Activated CD8-positive, alpha-beta memory T cell treated with anti-CD3 and anti-CD28 coated beads, Interleukin-2, amount 10 ng/mL, durations not matched to agents 7 days and 5 days (primary cell): Measurements from ENCODE around the gene FAM181B. TPM values are rescaled to one million over a fixed set of nuclear protein-coding genes. Genes with fewer than 3 reads are reported as not detected.

Experiments
- ATAC-seq: fragments of 150-1000 bp; cut with Tn5 transposase; one replicate; pipeline ENCODE4 v1.10.0; 2021; ENCODE audit warnings: moderate library complexity
- CTCF ChIA-PET: fragments of 350-600 bp; sonication (Branson Sonifier 250); formaldehyde crosslinking; loops from one replicate; lab custom pipeline; 2021; ENCODE audit warnings: antibody characterized with exemption; lab: Charles Lee
- DNase-seq: peaks from one replicate; pipeline ENCODE4 v3.0.0-alpha.2; 2020
- H3K27ac Mint-ChIP-seq: one replicate; pipeline ENCODE4 v1.8.0; 2021; ENCODE audit warnings: mild to moderate bottlenecking, mixed read lengths
- H3K27me3 Mint-ChIP-seq: one replicate; pipeline ENCODE4 v1.8.0; 2021; ENCODE audit warnings: mixed read lengths
- H3K36me3 Mint-ChIP-seq: one replicate; pipeline ENCODE4 v1.8.0; 2021; ENCODE audit warnings: mild to moderate bottlenecking, mixed read lengths
- H3K4me1 Mint-ChIP-seq: one replicate; pipeline ENCODE4 v1.8.0; 2021; ENCODE audit warnings: mixed read lengths
- H3K4me3 Mint-ChIP-seq: one replicate; pipeline ENCODE4 v1.8.0; 2021; ENCODE audit warnings: mild to moderate bottlenecking, moderate library complexity, mixed read lengths
- H3K9me3 Mint-ChIP-seq: one replicate; pipeline ENCODE4 v1.8.0; 2022; ENCODE audit warnings: low read depth, mixed read lengths
- total RNA-seq, 2 experiments: library from RNA; stranded (reverse); gene quantifications; one replicate each; pipeline ENCODE4 v1.2.3, GENCODE V29; 2021

Gene FAM181B, protein sequence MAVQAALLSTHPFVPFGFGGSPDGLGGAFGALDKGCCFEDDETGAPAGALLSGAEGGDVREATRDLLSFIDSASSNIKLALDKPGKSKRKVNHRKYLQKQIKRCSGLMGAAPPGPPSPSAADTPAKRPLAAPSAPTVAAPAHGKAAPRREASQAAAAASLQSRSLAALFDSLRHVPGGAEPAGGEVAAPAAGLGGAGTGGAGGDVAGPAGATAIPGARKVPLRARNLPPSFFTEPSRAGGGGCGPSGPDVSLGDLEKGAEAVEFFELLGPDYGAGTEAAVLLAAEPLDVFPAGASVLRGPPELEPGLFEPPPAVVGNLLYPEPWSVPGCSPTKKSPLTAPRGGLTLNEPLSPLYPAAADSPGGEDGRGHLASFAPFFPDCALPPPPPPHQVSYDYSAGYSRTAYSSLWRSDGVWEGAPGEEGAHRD
- not detected for total RNA-seq

DNA sequence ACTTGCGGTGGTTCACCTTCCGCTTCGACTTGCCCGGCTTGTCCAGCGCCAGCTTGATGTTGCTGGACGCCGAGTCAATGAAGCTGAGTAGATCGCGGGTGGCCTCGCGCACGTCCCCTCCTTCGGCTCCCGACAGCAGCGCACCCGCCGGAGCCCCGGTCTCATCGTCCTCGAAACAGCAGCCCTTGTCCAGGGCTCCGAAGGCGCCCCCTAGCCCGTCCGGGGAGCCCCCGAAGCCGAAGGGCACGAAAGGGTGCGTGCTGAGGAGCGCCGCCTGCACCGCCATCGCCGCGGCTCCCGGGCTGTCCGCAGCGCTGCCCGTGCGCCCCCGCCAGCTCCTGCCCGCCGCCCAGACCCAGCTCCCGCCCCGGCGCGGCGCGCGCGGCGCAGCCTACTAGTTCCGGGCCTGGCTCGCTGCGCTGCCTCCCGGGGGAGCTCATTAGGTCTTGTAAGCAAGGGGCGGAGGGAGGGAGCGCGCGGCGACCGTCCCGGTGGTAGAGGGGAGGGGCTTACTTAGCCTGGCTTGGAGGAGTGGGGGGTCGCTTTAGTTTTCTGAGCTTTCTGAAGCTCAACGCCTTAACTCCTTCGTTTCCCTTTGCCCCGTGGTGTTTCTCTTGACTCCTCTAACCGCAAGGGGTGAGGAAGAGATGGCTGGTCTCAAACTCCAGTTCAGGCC is at the start of gene FAM181B:
Gene FAM181B, minus strand, starts transcription at position 421 of the 676 bp plus-strand sequence. Its CDS starts 135 bp downstream, at position 286.
- DNase-seq (no peak), ATAC-seq (peak; percentile 60)
- Mint-ChIP-seq H3K4me3 (peak within 1 kb of the TSS; percentile 19), H3K27me3 (peaks cover 78% of the 10 kb centered on the region), H3K4me1 (peaks cover 4% of the 10 kb centered on the region), H3K36me3 (no peaks in the 10 kb centered on the region), H3K9me3 (no peaks in the 10 kb centered on the region), H3K27ac (no peak within 1 kb of the TSS)
- CTCF ChIA-PET: interaction anchor here (0.9 to 1.5 kb wide), 2 partner anchors 13 to 17 kb away, joined by 3 to 5 read pairs; no protein-coding TSS in a partner anchor

DNA sequence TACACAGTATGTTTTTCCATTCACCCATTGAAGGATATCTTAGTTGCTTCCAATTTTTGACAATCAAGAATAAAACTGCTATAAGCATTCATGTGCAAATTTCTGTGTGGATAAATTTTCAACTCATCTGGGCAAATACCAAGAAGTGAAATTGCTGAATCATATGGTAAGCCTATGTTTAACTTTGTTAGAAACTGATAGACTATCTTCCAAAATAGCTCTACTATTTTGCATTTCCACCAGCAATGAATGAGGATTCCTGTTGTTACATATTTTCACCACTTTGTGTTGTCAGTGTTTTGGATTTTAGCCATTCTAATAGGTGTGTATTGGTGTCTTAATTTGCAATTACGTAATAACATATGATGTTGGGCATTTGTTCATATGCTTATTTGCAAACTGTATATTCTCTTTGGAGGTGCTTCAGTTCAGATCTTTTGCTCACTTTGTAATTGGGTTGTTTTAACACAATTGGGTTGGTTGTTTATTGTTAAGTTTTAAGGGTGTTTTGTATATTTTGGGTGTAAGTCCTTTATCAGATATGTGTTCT is 49.2 kb upstream of the FAM181B start:
- Mint-ChIP-seq H3K27me3 (peaks cover 20% of the 10 kb centered on the region), H3K36me3 (no peaks in the 10 kb centered on the region), H3K27ac (no peak overlapping the region), H3K4me3 (no peak overlapping the region), H3K4me1 (no peaks in the 10 kb centered on the region), H3K9me3 (no peaks in the 10 kb centered on the region)
- DNase-seq: no peak
- CTCF ChIA-PET: no interaction called here
- no peak for ATAC-seq

DNA sequence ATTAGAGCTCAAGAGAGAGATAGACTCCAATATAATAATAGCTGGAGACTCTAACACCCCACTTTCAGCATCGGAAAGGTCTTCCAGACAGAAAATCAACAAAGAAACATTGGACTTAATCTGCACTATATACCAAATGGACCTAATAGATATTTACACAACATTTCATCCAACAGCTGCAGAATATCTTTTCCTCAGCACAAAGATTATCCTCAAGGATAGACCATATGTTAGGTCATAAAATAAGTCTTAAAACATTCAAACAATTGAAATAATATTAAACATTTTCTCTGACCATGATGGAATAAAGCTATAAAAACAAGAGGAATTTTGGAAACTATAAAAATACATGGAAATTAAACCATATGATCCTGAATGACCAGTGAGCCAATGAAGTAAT is 45.1 kb upstream of the FAM181B start:
- Mint-ChIP-seq H3K27ac (no peak overlapping the region), H3K4me1 (no peaks in the 10 kb centered on the region), H3K4me3 (no peak overlapping the region), H3K36me3 (no peaks in the 10 kb centered on the region), H3K9me3 (no peaks in the 10 kb centered on the region), H3K27me3 (peaks cover 27% of the 10 kb centered on the region)
- CTCF ChIA-PET: no interaction called here
- no peak for DNase-seq
- ATAC-seq: no peak

DNA sequence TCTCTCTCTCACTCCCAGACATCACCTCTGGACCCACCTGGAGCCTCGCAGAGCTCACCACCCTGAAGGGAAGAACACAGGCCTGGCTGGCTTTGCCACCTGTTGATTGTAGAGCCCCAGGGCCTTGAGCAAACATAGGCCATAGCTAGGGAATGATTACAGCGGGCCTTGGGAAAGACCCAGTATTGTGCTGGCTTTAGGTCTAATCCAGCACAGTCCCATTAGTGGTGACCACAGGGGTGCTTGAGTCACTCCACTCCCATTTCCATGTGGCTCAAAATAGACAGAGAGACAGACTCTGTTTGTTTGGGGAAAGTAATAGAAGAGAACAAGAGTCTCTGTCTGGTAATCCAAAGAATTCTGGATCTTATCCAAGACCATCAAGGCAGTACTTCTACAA is 42.7 kb upstream of the FAM181B start:
- DNase-seq (no peak), ATAC-seq (no peak)
- no peaks in the 10 kb centered on the region for H3K9me3 Mint-ChIP-seq
- CTCF ChIA-PET: interaction anchor here (0.8 to 1.9 kb wide), 9 partner anchors 13 to 516 kb away, joined by 3 to 5 read pairs (median 3); no protein-coding TSS in a partner anchor
- H3K4me3 Mint-ChIP-seq: no peak overlapping the region
- no peaks in the 10 kb centered on the region for H3K4me1 Mint-ChIP-seq
- H3K36me3 Mint-ChIP-seq: no peaks in the 10 kb centered on the region
- H3K27me3 Mint-ChIP-seq: peaks cover 21% of the 10 kb centered on the region
- H3K27ac Mint-ChIP-seq: no peak overlapping the region

DNA sequence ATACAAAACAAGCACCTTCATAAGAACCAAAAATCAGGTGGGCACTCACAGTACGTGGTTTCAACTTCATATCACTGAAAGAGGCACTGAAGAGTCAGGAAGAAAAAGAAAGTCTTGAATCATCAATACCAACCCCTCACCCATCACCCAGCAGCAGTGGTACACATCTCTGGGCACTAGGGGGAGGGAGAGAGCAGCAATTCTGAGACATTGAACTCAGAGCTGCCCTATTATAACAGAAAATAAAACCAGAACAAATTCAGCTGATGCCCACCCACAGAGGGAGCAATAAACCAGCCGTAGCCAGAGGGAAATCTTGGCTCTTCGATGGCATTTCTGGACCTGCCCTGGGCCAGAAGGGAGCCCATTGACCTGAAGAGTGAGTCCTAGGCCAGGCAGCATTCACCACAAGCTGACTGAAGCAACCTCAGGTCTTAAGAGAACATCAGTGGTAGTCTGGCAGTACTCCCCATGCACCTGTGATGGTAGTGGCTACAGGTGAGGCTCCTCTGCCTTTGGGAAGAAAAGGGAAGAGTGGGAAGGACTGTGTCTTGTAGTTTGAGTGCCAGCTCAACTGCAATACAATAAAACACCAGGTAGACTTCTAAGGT is 42.2 kb upstream of the FAM181B start:
- Mint-ChIP-seq H3K4me1 (no peaks in the 10 kb centered on the region), H3K4me3 (no peak overlapping the region), H3K27ac (no peak overlapping the region), H3K27me3 (peaks cover 21% of the 10 kb centered on the region), H3K36me3 (no peaks in the 10 kb centered on the region), H3K9me3 (no peaks in the 10 kb centered on the region)
- CTCF ChIA-PET: interaction anchor here (0.8 to 1.9 kb wide), 9 partner anchors 14 to 517 kb away, joined by 3 to 5 read pairs (median 3); no protein-coding TSS in a partner anchor
- ATAC-seq (peak; percentile 85), DNase-seq (peak; percentile 49)

DNA sequence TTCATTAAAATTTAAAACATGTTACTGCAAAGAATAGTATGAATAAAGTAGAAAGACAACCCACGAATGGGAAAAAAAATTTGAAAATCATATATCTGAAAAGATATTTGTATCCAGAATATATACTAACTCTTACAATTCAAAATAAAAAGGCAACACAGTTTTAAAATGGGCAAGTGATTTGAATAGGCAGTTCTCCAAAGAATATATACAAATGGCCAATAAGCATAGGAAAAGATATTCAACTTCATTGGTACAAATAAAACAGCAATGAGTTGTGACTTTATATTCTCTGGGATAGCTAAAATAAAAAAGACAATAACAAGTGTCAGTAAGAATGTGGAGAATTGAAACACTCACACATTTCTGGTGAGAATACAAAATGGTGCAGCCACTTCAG is 41.6 kb upstream of the FAM181B start:
- H3K27ac Mint-ChIP-seq: no peak overlapping the region
- CTCF ChIA-PET: interaction anchor here (0.9 to 1.9 kb wide), 6 partner anchors 18 to 517 kb away, joined by 3 to 5 read pairs (median 4); no protein-coding TSS in a partner anchor

DNA sequence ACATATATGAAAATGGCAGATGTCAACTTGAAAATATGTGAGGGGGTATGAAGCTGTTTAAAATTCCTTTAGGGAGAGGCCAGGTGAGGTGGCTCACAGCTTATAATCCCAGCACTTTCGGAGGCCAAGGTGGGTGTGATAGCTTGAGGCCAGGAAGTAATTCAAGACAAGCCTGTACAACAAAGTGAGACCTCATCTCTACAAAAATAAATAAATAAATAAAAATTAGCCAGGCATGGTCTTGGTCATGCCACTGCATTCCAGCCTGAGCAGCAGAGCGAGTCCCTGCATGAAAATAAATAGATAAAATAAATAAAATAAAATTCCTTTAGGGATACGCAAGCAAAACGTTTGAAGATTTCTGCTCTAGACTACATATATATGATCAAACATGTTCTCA is 38.1 kb upstream of the FAM181B start:
- H3K4me3 Mint-ChIP-seq: no peak overlapping the region
- no peaks in the 10 kb centered on the region for H3K36me3 Mint-ChIP-seq
- no peaks in the 10 kb centered on the region for H3K4me1 Mint-ChIP-seq
- H3K27me3 Mint-ChIP-seq: peaks cover 4% of the 10 kb centered on the region
- CTCF ChIA-PET: no interaction called here
- H3K9me3 Mint-ChIP-seq: no peaks in the 10 kb centered on the region
- ATAC-seq: no peak
- no peak overlapping the region for H3K27ac Mint-ChIP-seq
- DNase-seq: no peak

More for the DNA sequence above, 41.6 kb upstream of the FAM181B start:
- Mint-ChIP-seq H3K4me3 (no peak overlapping the region), H3K27me3 (peaks cover 19% of the 10 kb centered on the region), H3K36me3 (no peaks in the 10 kb centered on the region), H3K9me3 (no peaks in the 10 kb centered on the region), H3K4me1 (no peaks in the 10 kb centered on the region)
- ATAC-seq (no peak), DNase-seq (no peak)

DNA sequence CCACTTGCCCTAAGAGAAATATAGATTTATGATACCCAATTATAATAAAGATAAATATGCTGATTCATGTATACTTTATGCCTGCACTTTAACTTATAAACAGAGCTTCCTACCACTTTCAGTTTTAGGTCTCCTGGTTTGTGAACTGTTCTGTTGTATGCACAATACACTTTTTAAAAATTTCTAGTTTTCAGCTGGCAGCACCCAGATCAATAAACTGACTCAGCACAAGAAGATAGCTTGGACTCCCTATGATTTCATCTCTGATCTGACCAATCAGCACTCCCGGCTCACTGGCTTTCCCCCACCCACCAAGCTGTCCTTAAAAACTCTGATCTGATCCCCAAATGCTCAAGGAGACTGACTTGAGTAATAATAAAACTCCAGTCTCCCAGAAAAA is 33.5 kb upstream of the FAM181B start:
- CTCF ChIA-PET: no interaction called here
- H3K9me3 Mint-ChIP-seq: no peaks in the 10 kb centered on the region
- no peaks in the 10 kb centered on the region for H3K36me3 Mint-ChIP-seq
- peaks cover 2% of the 10 kb centered on the region for H3K27me3 Mint-ChIP-seq
- H3K4me1 Mint-ChIP-seq: peaks cover 2% of the 10 kb centered on the region
- no peak overlapping the region for H3K27ac Mint-ChIP-seq
- DNase-seq (no peak), ATAC-seq (no peak)
- H3K4me3 Mint-ChIP-seq: no peak overlapping the region

DNA sequence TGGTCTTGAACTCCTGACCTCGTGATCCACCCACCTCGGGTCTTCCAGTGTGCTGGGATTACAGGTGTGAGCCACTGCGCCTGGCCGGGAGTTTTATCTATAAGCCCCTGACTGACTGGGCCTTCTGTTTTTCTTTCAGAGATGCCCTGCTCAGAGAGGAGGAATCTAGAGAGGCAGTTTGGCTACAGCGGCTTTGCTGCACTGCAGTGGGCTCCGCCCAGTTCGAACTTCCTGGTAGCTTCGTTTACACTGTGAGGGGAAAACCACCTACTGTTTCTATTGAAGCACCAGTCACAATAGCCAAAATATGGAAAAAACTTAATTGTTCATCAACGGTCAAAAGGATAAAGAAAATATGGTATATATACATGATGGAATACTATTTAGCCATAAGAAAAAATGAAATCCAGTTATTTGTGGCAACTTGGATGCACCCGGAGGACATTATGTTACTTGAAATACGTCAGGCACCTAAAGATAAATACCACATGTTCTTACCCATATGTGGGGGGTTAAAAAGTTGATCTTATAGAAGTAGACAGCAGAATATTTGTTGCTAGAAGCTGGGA is 31.9 kb upstream of the FAM181B start:
- peaks cover 2% of the 10 kb centered on the region for H3K4me1 Mint-ChIP-seq
- no peak overlapping the region for H3K4me3 Mint-ChIP-seq
- H3K9me3 Mint-ChIP-seq: no peaks in the 10 kb centered on the region
- no peaks in the 10 kb centered on the region for H3K36me3 Mint-ChIP-seq
- no peak overlapping the region for H3K27ac Mint-ChIP-seq
- ATAC-seq: no peak
- H3K27me3 Mint-ChIP-seq: peaks cover 2% of the 10 kb centered on the region
- no peak for DNase-seq
- CTCF ChIA-PET: no interaction called here

DNA sequence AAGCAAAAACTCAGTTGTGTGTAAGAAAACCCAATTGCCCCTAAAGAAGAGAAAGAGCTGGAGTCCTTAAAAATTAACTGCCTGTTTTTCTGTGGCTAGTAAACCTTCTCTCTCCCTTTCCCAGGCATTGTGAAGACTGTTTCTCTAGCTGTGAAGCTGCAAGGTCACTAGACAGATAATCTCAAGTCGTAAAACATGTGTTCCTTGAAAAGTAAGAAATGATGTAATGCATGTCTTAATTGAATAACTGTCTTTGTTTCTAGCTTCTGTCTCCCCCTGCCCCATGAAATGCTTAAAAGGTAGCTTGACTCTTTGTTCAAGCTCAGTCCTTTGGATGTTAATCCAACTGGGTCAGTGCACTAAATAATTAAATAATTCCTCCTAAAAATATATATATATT is 29.5 kb upstream of the FAM181B start:
- DNase-seq: no peak
- H3K4me1 Mint-ChIP-seq: peaks cover 2% of the 10 kb centered on the region
- H3K9me3 Mint-ChIP-seq: no peaks in the 10 kb centered on the region
- ATAC-seq: no peak
- H3K27me3 Mint-ChIP-seq: peaks cover 9% of the 10 kb centered on the region
- H3K4me3 Mint-ChIP-seq: no peak overlapping the region
- no peak overlapping the region for H3K27ac Mint-ChIP-seq
- H3K36me3 Mint-ChIP-seq: no peaks in the 10 kb centered on the region
- CTCF ChIA-PET: no interaction called here

DNA sequence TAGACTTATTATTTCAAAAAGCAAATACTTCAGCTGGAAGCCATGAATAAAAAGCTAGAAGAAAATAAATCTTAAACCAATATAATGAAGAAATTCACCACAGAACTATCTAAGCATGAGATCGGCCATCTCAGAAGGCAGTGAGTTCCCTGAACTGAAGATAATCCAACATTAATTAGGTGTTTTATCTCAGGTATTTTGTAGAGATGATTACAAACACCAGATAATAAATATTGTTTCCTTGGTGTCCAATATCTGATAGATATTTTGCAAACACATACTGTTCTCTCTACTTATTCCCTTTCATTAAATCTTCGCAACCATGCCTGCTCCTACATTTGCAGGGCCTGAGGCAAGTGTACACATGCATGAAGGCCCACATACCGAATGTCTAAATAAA is 26.0 kb upstream of the FAM181B start:
- H3K27ac Mint-ChIP-seq: no peak overlapping the region
- H3K36me3 Mint-ChIP-seq: no peaks in the 10 kb centered on the region
- CTCF ChIA-PET: no interaction called here
- H3K9me3 Mint-ChIP-seq: no peaks in the 10 kb centered on the region
- peaks cover 2% of the 10 kb centered on the region for H3K4me1 Mint-ChIP-seq
- no peak for ATAC-seq
- DNase-seq: no peak
- peaks cover 9% of the 10 kb centered on the region for H3K27me3 Mint-ChIP-seq
- H3K4me3 Mint-ChIP-seq: no peak overlapping the region

DNA sequence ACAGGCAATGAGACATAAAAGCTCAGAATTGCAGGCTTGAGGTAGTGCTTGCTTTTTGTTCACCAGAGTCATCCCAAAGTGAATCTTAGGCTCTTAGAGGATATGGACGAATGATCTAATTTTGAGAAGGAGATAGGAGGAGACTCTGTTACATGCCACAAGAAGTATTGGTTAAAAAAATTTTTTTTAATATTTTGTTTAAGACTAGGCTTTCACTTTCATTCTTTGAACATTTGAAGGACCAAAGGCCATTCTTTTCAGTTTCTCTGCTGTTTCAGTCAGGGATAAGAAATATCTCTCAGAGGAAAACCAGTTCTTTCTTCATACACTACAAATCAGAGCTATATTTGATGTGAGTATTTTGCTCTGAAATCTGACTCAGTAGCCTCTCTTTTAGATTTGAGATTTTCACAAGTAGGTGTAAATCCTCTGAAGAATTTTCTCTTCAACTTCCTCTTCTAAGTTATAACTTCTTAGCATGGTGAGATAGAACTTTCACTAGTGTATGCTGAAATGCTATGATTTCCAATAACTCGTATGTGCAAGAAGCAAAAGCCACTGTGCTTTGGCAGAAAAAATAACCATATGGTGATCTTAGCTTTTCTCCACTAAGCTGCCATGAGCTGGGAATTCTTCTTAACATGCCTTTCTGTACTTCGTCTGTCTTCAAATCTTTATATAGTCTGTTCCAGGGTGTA is 24.1 kb upstream of the FAM181B start:
- H3K27me3 Mint-ChIP-seq: peaks cover 17% of the 10 kb centered on the region
- no peak for ATAC-seq
- DNase-seq: no peak
- peaks cover 2% of the 10 kb centered on the region for H3K4me1 Mint-ChIP-seq
- no peak overlapping the region for H3K27ac Mint-ChIP-seq
- no peaks in the 10 kb centered on the region for H3K36me3 Mint-ChIP-seq
- CTCF ChIA-PET: interaction anchor here (1.4 to 1.5 kb wide), 2 partner anchors 18 to 38 kb away, joined by 4 to 5 read pairs; no protein-coding TSS in a partner anchor
- H3K9me3 Mint-ChIP-seq: no peaks in the 10 kb centered on the region
- no peak overlapping the region for H3K4me3 Mint-ChIP-seq
